NCI-H345 treated with DMSO at 0.1 percent for 48 hours (cell line): ENCODE measurements around the gene NTM.

Source experiments
- DNase-seq: peaks from one replicate; lab custom pipeline; 2025; ENCODE audit not compliant: unreplicated experiment; lab: John Stamatoyannopoulos, UW

Gene NTM

GRCh38 chr11:132119573-132119972 is 749.2 kb downstream of the NTM start:
- DNase-seq, result no peak

GRCh38 chr11:132122735-132123134 is 752.3 kb downstream of the NTM start:
- no peak for DNase-seq

GRCh38 chr11:132123449-132123848 is 753.0 kb downstream of the NTM start:
- DNase-seq, result no peak

- DNase-seq, result no peak
These were observed 753.7 kb downstream of the NTM start for GRCh38 chr11:132123854-132124835.

GRCh38 chr11:132125988-132126871 is 755.8 kb downstream of the NTM start:
- peak; percentile 83 for DNase-seq

GRCh38 chr11:132126973-132127899 is 756.8 kb downstream of the NTM start:
- peak; percentile 79 for DNase-seq

- DNase-seq, result no peak
These were observed 757.5 kb downstream of the NTM start for GRCh38 chr11:132127900-132128288.

- peak; percentile 93 for DNase-seq
These were observed 760.6 kb downstream of the NTM start for GRCh38 chr11:132131047-132131446.

- peak; percentile 52 for DNase-seq
These were observed 761.5 kb downstream of the NTM start for GRCh38 chr11:132131961-132132360.

- DNase-seq, result no peak
These were observed 763.9 kb downstream of the NTM start for GRCh38 chr11:132134322-132134721.

GRCh38 chr11:132137289-132137980 is 767.0 kb downstream of the NTM start:
- no peak for DNase-seq

GRCh38 chr11:132137981-132138313 is 767.5 kb downstream of the NTM start:
- no peak for DNase-seq

GRCh38 chr11:132139181-132139580 is 768.8 kb downstream of the NTM start:
- peak; percentile 73 for DNase-seq

GRCh38 chr11:132140056-132140455 is 769.6 kb downstream of the NTM start:
- no peak for DNase-seq

- no peak for DNase-seq
These were observed 771.7 kb downstream of the NTM start for GRCh38 chr11:132142121-132142520.

GRCh38 chr11:132142554-132142953 is 772.1 kb downstream of the NTM start:
- DNase-seq, result peak; percentile 55

GRCh38 chr11:132147464-132147863 is 777.0 kb downstream of the NTM start:
- DNase-seq, result no peak

- no peak for DNase-seq
These were observed 784.4 kb downstream of the NTM start for GRCh38 chr11:132154781-132155180.

- peak; percentile 22 for DNase-seq
These were observed 787.7 kb downstream of the NTM start for GRCh38 chr11:132158091-132158490.

GRCh38 chr11:132158696-132159095 is 788.3 kb downstream of the NTM start:
- no peak for DNase-seq
